A549 treated with AZD9567 at 1 μM for 4 hours (cell line): ENCODE data around the gene HIPK4. TPM values are rescaled to one million over a fixed set of nuclear protein-coding genes. Genes with fewer than 3 reads are reported as not detected.

Experiments used
- total RNA-seq: library from RNA; stranded (reverse); fragments of 200-300 nt; extraction: Qiagen RNA extraction; gene quantifications from 5 replicates; pipeline ENCODE4 v1.2.3, GENCODE V29; 2022; ENCODE audit not compliant: insufficient read depth

The HIPK4 gene, protein sequence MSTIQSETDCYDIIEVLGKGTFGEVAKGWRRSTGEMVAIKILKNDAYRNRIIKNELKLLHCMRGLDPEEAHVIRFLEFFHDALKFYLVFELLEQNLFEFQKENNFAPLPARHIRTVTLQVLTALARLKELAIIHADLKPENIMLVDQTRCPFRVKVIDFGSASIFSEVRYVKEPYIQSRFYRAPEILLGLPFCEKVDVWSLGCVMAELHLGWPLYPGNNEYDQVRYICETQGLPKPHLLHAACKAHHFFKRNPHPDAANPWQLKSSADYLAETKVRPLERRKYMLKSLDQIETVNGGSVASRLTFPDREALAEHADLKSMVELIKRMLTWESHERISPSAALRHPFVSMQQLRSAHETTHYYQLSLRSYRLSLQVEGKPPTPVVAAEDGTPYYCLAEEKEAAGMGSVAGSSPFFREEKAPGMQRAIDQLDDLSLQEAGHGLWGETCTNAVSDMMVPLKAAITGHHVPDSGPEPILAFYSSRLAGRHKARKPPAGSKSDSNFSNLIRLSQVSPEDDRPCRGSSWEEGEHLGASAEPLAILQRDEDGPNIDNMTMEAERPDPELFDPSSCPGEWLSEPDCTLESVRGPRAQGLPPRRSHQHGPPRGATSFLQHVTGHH
- total RNA-seq: 0.27 to 0.35 TPM (median 0.31 TPM) in 4 of 5 replicates, not detected in the other

GRCh38 chr19:40390084-40390742 lies at the start of gene HIPK4:
Gene HIPK4 (minus strand): TSS chr19:40390181. CDS start chr19:40389902, 279 bp downstream.

GRCh38 chr19:40425450-40426287 lies 35.7 kb upstream of the HIPK4 start, which contains the start of gene SERTAD1:
Gene SERTAD1 (minus strand): TSS chr19:40425992. CDS start chr19:40423546, 2,446 bp downstream.

GRCh38 chr19:40413291-40413845 lies 23.4 kb upstream of the HIPK4 start, which contains the start of gene PRX:
Gene PRX (minus strand): TSS chr19:40413378. CDS start chr19:40407932, 5,446 bp downstream.

DNA sequence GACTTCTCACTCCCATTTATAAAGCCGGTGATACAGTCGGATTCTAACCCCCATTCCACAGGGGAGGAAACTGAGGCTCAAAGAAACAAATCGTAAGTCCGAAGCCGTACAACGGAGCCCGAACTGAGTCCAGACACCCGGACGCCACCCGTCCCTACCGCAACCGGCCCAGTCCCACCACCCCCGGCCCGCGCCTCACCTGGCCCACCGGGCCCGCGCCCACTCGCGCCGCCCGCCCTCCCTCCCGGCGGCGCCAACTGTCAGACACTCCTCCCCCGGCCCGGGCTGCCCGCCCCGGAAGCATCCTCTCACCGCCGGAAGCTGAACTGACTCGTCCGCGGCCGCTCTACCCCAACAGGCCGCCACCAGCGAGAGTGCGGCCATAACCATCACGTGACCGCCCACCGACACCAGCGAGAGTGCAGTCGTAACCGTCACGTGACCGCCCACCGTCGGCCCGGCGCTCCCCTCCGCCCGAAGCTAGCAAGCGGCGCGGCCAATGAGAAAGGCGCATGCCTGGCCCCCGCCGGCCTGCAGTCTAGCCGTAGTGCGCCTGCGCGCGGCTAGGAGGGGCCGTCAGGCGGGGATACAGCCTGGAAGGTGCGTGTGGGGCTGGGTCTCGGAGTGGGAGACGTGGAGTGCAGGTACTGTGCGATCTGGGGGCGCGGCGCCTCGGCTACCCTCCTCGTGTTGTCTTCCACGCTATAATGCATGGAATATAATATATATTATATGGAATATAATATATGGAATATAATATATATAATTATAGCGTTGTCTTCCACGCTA lies 41.7 kb downstream of the HIPK4 start, which contains the start of the genes C19orf47 and PLD3:
TSS of gene C19orf47 (minus strand) at position 273 of the 789 bp plus-strand sequence. CDS start 6,540 bp downstream, outside the sequence.
TSS of gene PLD3 (plus strand) at position 571 of the 789 bp plus-strand sequence. CDS start 17,789 bp downstream, outside the sequence.

Other genes with a start within 250 kb of the HIPK4 start
- gene MAP3K10, start 198.8 kb downstream of the HIPK4 start, total RNA-seq: 5.7 to 13.7 TPM (median 12.8 TPM) in 5 replicates
- 0.37 to 0.94 TPM (median 0.56 TPM) in 4 of 5 replicates, not detected in the other for gene TTC9B, start 171.8 kb downstream of the HIPK4 start, total RNA-seq
- gene CCNP, start 163.5 kb downstream of the HIPK4 start, total RNA-seq: 0.11 to 0.31 TPM (median 0.22 TPM) in 4 of 5 replicates, not detected in the other
- 124 to 171 TPM (median 166 TPM) in 5 replicates for gene AKT2, start 104.8 kb downstream of the HIPK4 start, total RNA-seq
- 32.0 to 59.7 TPM (median 33.8 TPM) in 5 replicates for gene C19orf47, start 41.8 kb downstream of the HIPK4 start, total RNA-seq
- 263 to 323 TPM (median 272 TPM) in 5 replicates for gene PLD3, start 41.5 kb downstream of the HIPK4 start, total RNA-seq
- gene PRX, start 23.2 kb upstream of the HIPK4 start, total RNA-seq: 1.4 to 1.6 TPM (median 1.5 TPM) in 5 replicates
- gene SERTAD1, start 35.8 kb upstream of the HIPK4 start, total RNA-seq: 24.0 to 53.9 TPM (median 42.9 TPM) in 5 replicates
- gene SERTAD3, start 54.2 kb upstream of the HIPK4 start, total RNA-seq: 25.6 to 45.7 TPM (median 37.6 TPM) in 5 replicates
- 240 to 363 TPM (median 318 TPM) in 5 replicates for gene BLVRB, start 75.6 kb upstream of the HIPK4 start, total RNA-seq
- 0.32 to 0.72 TPM (median 0.52 TPM) in 5 replicates for gene SPTBN4, start 76.8 kb upstream of the HIPK4 start, total RNA-seq
- 125 to 139 TPM (median 133 TPM) in 5 replicates for gene SHKBP1, start 186.7 kb upstream of the HIPK4 start, total RNA-seq
- gene LTBP4, start 211.2 kb upstream of the HIPK4 start, total RNA-seq: 35.2 to 57.9 TPM (median 54.8 TPM) in 5 replicates